Brain microvascular endothelial cell (primary cell): ENCODE data around the gene PLEKHJ1.
A peak's percentile ranks its signal among the peaks of the same experiment; 100 is the strongest.
"Not testable (repeated sequence)": the region's sequence is repeated elsewhere in the genome, so short reads cannot be mapped to it uniquely, and the experiment has no call there.

Experiments used
- DNase-seq: peaks from one replicate; pipeline ENCODE4 v3.0.0-alpha.2; 2020
- H3K27ac ChIP-seq: fragments of 250-450 bp; sonication (Bioruptor Pico); 2 replicates; pipeline ENCODE4 v1.5.1; 2020; ENCODE audit warnings: mild to moderate bottlenecking, moderate library complexity
- H3K27me3 ChIP-seq: fragments of 250-450 bp; sonication (Bioruptor Pico); replicated peaks from 2 replicates; pipeline ENCODE4 v1.5.1; 2020; ENCODE audit warnings: mild to moderate bottlenecking
- H3K36me3 ChIP-seq: fragments of 250-450 bp; sonication (Bioruptor Pico); replicated peaks from 2 replicates; pipeline ENCODE4 v1.5.1; 2020; ENCODE audit warnings: mild to moderate bottlenecking
- H3K4me3 ChIP-seq: 2 replicates; pipeline ENCODE4 v1.5.1; 2011; ENCODE audit warnings: low read depth, mild to moderate bottlenecking, control low read depth, low read length, moderate library complexity
- in situ Hi-C: cut with HindIII; loops from 2 replicates; pipeline ENCODE4 v1.10.0; 2017; ENCODE audit warnings: low sequenced_read_pairs, low pct_ligation_motif_present
- TF ChIP-seq, protein P1 (sequence below): IDR thresholded peaks from 2 replicates; pipeline ENCODE4 v1.5.1; 2011; ENCODE audit warnings: low read depth, mild to moderate bottlenecking, moderate library complexity, low read length, control low read depth, inconsistent platforms; ENCODE audit errors: missing control alignments

Gene PLEKHJ1, protein sequence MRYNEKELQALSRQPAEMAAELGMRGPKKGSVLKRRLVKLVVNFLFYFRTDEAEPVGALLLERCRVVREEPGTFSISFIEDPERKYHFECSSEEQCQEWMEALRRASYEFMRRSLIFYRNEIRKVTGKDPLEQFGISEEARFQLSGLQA

GRCh38 chr19:2236314-2237050, at the start of gene PLEKHJ1, which contains the start of gene SF3A2:
Gene PLEKHJ1, minus strand, starts transcription at chr19:2236329. Its CDS starts 81 bp downstream, at chr19:2236248.
Gene SF3A2, plus strand, starts transcription at chr19:2236824. Its CDS starts 6,595 bp downstream, at chr19:2243419.
- TF ChIP-seq, protein P1, sequence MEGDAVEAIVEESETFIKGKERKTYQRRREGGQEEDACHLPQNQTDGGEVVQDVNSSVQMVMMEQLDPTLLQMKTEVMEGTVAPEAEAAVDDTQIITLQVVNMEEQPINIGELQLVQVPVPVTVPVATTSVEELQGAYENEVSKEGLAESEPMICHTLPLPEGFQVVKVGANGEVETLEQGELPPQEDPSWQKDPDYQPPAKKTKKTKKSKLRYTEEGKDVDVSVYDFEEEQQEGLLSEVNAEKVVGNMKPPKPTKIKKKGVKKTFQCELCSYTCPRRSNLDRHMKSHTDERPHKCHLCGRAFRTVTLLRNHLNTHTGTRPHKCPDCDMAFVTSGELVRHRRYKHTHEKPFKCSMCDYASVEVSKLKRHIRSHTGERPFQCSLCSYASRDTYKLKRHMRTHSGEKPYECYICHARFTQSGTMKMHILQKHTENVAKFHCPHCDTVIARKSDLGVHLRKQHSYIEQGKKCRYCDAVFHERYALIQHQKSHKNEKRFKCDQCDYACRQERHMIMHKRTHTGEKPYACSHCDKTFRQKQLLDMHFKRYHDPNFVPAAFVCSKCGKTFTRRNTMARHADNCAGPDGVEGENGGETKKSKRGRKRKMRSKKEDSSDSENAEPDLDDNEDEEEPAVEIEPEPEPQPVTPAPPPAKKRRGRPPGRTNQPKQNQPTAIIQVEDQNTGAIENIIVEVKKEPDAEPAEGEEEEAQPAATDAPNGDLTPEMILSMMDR: peak; percentile 77
- H3K4me3 ChIP-seq: peak within 1 kb of the TSS; percentile 81
- DNase-seq: peak; percentile 94
- no peaks in the 10 kb centered on the region for H3K27me3 ChIP-seq
- H3K36me3 ChIP-seq: peaks cover 24% of the 10 kb centered on the region
- in situ Hi-C loops: loop anchor here (5.0 kb wide), 1 partner anchor 91 kb away; the partner anchor contains the start of genes LSM7 and SPPL2B
- peak within 1 kb of the TSS; percentile 91 for H3K27ac ChIP-seq

DNA sequence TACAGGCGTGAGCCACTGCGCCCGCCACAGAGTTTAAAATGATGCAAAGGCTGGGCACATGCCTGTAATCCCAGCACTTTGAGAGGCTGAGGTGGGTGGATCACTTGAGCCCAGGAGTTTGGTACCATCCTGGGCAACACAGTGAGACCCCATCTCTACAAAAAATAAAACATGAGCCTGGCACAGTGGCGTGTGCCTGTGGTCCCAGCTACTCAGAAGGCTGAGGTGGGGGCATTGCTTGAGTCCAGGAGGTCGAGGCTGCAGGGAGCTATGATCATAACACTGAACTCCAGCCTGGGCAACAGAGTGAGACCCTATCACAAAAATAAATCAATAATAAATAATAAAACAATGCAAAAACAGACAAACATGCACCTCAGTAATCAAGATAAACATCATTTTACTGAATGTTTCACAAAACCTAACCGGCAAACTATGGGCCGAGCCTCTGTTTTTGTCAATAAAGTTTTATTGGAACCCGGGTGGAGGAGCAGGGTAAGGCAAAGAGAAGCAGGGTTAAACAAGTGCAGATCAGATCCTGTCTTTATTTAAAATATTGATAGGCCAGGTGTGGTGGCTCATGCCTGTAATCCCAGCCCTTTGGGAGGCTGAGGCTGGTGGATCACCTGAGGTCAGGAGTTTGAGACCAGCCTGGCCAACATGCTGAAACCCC, 47.8 kb upstream of the PLEKHJ1 start:
- in situ Hi-C loops: no loop called here
- Histone ChIP-seq H3K36me3 (no peaks in the 10 kb centered on the region), H3K27ac (no peak overlapping the region), H3K4me3 (no peak overlapping the region), H3K27me3 (peaks cover 9% of the 10 kb centered on the region)
- TF ChIP-seq, protein P1: no peak
- DNase-seq: no peak

DNA sequence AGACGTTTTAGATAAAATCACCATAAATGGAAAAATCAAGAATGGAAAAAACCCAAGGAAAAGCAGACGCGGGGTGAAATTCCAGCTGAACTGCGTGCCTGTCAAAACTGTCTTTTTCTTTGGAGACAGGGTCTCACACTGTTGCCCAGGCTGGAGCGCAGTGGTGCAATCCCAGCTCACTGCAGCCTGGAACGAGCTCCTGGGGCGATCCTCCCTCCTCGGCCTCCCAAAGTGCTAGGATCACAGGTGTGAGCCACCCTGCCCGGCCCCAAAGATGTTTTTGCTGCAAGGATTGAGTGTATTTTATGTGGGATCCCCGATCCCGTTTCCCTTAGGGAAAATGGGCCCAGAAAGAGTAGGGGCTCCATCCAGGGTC, 46.7 kb upstream of the PLEKHJ1 start:
- TF ChIP-seq, protein P1: no peak
- no peak overlapping the region for H3K4me3 ChIP-seq

DNA sequence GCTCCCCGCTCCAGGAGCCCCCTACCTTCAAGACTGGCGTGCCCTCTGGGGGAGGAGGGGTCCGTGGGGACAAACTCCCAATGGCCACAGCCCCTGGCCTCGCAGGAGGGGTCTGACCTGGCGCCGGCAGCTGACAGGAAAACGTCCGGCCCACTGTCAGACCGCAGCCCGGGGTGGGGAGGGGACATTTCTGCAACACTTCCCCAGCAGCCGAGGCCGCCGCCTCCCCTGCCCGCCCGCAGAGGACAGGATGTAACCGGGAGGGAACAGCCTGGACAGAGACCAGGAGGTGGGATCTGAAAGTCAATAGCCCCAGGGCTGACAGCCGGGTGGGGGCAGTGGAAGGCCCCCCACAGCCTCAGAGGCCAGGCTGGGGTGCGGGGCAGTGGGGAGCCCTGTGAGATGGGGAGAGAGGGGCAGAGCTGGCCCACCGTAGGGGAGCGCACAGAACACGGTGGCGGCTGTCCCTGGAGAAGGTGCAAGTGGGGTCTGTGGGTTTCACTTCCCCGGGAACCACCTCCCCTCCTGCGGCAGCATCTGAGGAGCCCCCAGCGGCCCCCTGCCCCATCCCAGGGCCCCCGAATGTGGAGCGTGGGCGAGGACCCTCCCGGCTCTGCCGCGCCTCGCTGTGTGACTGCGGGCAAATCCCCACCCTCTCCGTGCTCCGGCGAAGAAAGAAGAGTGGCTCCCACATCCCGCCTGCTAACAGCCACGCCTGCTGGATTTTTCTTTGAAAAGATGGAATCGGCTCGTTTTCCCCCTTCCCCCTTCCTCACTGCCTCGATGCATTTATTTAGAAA, 46.1 kb upstream of the PLEKHJ1 start, which contains the start of gene PEAK3:
Gene PEAK3 (minus strand): TSS at position 114 of the 800 bp plus-strand sequence. CDS start 1,244 bp downstream, outside the sequence.
- TF ChIP-seq, protein P1: no peak
- no peaks in the 10 kb centered on the region for H3K27me3 ChIP-seq
- no peak within 1 kb of the TSS for H3K27ac ChIP-seq
- peak within 1 kb of the TSS; percentile 47 for H3K4me3 ChIP-seq
- no peak for DNase-seq
- H3K36me3 ChIP-seq: no peaks in the 10 kb centered on the region
- in situ Hi-C loops: no loop called here

More for the DNA sequence above, 46.7 kb upstream of the PLEKHJ1 start:
- H3K27ac ChIP-seq: no peak overlapping the region
- in situ Hi-C loops: no loop called here
- no peak for DNase-seq
- H3K36me3 ChIP-seq: no peaks in the 10 kb centered on the region
- no peaks in the 10 kb centered on the region for H3K27me3 ChIP-seq

GRCh38 chr19:2281265-2282061, 45.3 kb upstream of the PLEKHJ1 start:
- H3K4me3 ChIP-seq: peak overlapping the region; percentile 47
- H3K27ac ChIP-seq, H3K36me3 ChIP-seq, H3K27me3 ChIP-seq, in situ Hi-C loops, DNase-seq: not testable (repeated sequence)
